IPS-20b (cell line): ENCODE measurements around the gene SASS6.

Source experiments
- H3K27ac ChIP-seq: one replicate; pipeline ENCODE4 v1.5.1; 2013; ENCODE audit warnings: low read length
- H3K27me3 ChIP-seq: 2 replicates; pipeline ENCODE4 v1.6.1; 2013; ENCODE audit warnings: mild to moderate bottlenecking, low read length, inconsistent platforms; ENCODE audit not compliant: insufficient read depth
- H3K36me3 ChIP-seq: 2 replicates; pipeline ENCODE4 v1.6.1; 2013; ENCODE audit warnings: low read depth, mild to moderate bottlenecking, inconsistent platforms, low read length, moderate library complexity; ENCODE audit not compliant: insufficient read depth
- H3K4me1 ChIP-seq: 2 replicates; pipeline ENCODE4 v1.6.1; 2013; ENCODE audit warnings: mild to moderate bottlenecking, control low read depth, inconsistent platforms, low read length, moderate library complexity; ENCODE audit not compliant: insufficient read depth
- H3K4me3 ChIP-seq: 2 replicates; pipeline ENCODE4 v1.5.1; 2013; ENCODE audit warnings: mild to moderate bottlenecking, low read length, inconsistent platforms
- H3K9ac ChIP-seq: 2 replicates; pipeline ENCODE4 v1.6.1; 2013; ENCODE audit warnings: low read depth, mild to moderate bottlenecking, inconsistent platforms, low read length, moderate library complexity
- H3K9me3 ChIP-seq: 2 replicates; pipeline ENCODE4 v1.6.1; 2013; ENCODE audit warnings: mild to moderate bottlenecking, low read depth, low read length, inconsistent platforms; ENCODE audit not compliant: insufficient read depth

SASS6 gene

DNA sequence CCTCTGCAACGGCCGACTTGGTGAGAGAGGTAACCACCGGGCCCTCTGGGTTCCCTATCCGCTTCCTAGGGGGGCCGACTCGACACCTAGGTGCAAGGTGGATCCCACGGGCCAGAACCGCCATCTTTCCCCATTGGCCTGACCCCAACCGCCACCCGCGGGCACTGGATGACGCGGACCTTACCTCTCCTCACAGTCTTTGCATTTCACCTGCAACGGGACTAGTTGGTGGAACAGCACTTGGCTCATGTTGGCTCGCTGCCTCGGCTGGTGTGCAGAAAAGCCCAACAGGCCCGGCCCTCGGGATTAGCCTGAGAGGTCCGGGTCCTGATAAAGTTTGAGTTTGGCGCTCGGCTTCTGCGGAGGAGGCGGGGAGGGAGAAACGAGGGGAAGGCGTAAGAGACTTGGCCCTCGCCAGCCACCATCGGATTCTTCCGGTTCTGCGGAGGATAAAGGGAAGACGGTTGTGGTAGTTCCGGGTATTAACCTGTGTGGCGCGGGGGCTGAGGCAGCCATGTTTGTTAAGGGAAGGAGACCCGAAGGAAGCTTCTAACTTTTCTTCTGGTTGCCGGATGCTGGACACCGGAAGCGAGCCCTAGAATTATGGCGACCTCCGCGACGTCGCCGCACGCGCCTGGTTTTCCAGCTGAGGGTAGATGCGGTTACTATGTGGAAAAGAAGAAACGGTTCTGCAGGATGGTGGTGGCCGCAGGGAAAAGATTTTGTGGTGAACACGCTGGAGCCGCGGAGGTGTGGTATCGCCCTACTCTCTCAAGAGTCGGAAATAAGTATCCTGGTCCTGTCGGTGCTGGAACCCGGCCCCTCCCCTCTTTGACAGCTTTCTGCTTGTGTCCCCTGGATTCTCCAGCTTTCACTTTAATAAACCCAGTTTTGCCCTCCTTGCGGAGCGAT lies at the start of gene SASS6, which contains the start of gene TRMT13:
SASS6 (minus strand) TSS at position 365 of the 912 bp plus-strand sequence; CDS start at position 249, 116 bp downstream.
TRMT13 (plus strand) TSS at position 598 of the 912 bp plus-strand sequence; CDS start at position 604, 6 bp downstream.
- no peaks in the 10 kb centered on the region for H3K27me3 ChIP-seq
- peak within 1 kb of the TSS; percentile 92 for H3K4me3 ChIP-seq
- peak within 1 kb of the TSS; percentile 89 for H3K9ac ChIP-seq
- H3K27ac ChIP-seq, result peak within 1 kb of the TSS; percentile 49
- H3K9me3 ChIP-seq, result no peaks in the 10 kb centered on the region
- peaks cover 12% of the 10 kb centered on the region for H3K36me3 ChIP-seq
- H3K4me1 ChIP-seq, result peaks cover 3% of the 10 kb centered on the region; the same call in 1 of the 2 replicates

DNA sequence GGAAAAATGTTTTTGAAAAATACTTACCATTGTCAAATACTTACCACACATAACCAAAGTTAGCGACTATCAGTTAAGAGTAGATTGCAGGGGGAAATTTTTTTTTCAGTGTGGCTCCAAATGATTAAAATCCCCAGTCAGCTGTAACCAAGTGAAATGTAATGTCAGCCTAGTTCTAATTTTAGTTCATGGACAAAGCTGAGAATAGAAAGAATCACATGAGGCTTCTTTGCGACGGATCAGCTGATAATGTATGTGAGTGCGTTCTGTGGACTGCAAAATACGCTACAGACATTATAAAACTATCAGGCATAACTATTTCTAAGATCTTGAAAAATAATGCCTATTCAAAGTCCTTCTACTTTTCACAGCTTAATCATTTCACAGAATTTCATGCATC lies 45.4 kb upstream of the SASS6 start, which contains the start of gene LRRC39:
LRRC39 (minus strand) TSS at position 166 of the 400 bp plus-strand sequence. CDS start 9,740 bp downstream, outside the sequence.
- Histone ChIP-seq H3K9me3 (no peaks in the 10 kb centered on the region), H3K36me3 (no peaks in the 10 kb centered on the region), H3K27me3 (no peaks in the 10 kb centered on the region), H3K4me3 (no peak within 1 kb of the TSS), H3K27ac (no peak within 1 kb of the TSS), H3K9ac (no peak within 1 kb of the TSS), H3K4me1 (no peaks in the 10 kb centered on the region)

DNA sequence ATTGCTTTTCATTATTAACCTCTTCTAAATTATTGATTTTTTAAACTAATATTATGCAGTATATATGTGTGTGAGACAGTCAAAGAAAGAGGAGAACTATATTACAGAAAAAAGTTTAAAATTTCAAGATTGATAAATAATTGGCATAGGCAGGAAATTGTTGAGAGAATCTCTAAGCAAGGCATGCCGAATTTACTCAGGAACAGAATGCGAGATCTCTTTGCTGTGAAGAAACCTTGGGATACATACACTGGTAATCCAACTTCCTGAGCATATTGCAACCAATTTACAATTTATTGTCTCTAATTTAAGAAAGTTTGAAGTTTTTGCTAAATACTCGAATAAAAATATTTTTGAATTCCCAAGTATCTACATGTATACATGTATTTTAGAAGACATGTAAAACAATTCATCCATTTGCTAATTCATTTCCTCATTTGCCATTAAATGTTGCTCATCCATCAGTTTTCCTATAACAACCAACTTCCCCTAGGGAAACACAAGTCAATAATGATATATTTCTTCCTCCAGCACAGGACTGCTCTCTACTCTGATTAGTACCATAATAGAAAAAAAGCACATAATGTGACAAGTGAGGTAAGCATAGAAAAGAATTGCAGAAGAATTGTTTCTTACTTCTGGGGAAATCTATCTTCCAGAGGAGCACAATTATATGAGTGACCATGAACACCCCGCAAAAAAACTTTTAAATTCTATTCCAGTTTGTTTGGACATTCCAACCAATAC lies 44.7 kb upstream of the SASS6 start:
- Histone ChIP-seq H3K27ac (no peak overlapping the region), H3K4me3 (no peak overlapping the region), H3K4me1 (no peaks in the 10 kb centered on the region), H3K9me3 (no peaks in the 10 kb centered on the region), H3K27me3 (no peaks in the 10 kb centered on the region), H3K36me3 (no peaks in the 10 kb centered on the region), H3K9ac (no peak overlapping the region)

DNA sequence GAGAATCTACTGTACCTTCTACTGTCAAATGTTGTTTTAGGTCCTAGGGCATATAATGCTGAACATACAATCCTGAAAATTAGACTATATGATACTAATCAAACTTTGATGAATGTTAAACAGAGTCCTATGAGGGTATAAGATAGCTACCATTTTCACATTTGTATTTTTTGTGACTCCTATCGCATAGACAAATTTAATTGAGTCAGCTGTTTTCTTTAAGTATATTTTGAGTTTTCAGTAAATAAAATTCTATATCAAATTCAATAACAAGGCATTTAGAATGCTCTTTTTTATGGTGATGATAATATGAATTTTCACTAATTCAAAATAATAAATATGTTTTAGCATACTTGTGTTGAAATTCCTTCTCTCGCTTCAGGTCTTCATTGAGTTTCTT lies 35.3 kb upstream of the SASS6 start:
- no peaks in the 10 kb centered on the region for H3K36me3 ChIP-seq

GRCh38 chr1:100164702-100165101 lies 32.0 kb upstream of the SASS6 start:
- no peaks in the 10 kb centered on the region for H3K36me3 ChIP-seq
- H3K4me3 ChIP-seq, result no peak overlapping the region
- no peaks in the 10 kb centered on the region for H3K27me3 ChIP-seq
- no peak overlapping the region for H3K27ac ChIP-seq
- H3K4me1 ChIP-seq, result no peaks in the 10 kb centered on the region
- H3K9me3 ChIP-seq, result no peaks in the 10 kb centered on the region
- H3K9ac ChIP-seq, result no peak overlapping the region

More for the DNA sequence above, 35.3 kb upstream of the SASS6 start:
- H3K4me1 ChIP-seq, result no peaks in the 10 kb centered on the region
- no peaks in the 10 kb centered on the region for H3K9me3 ChIP-seq
- H3K27ac ChIP-seq, result no peak overlapping the region
- H3K9ac ChIP-seq, result no peak overlapping the region
- no peak overlapping the region for H3K4me3 ChIP-seq
- H3K27me3 ChIP-seq, result no peaks in the 10 kb centered on the region

GRCh38 chr1:100164216-100164615 lies 31.5 kb upstream of the SASS6 start:
- Histone ChIP-seq H3K4me1 (no peaks in the 10 kb centered on the region), H3K9me3 (no peaks in the 10 kb centered on the region), H3K36me3 (no peaks in the 10 kb centered on the region), H3K27me3 (no peaks in the 10 kb centered on the region), H3K27ac (no peak overlapping the region), H3K4me3 (no peak overlapping the region), H3K9ac (no peak overlapping the region)

DNA sequence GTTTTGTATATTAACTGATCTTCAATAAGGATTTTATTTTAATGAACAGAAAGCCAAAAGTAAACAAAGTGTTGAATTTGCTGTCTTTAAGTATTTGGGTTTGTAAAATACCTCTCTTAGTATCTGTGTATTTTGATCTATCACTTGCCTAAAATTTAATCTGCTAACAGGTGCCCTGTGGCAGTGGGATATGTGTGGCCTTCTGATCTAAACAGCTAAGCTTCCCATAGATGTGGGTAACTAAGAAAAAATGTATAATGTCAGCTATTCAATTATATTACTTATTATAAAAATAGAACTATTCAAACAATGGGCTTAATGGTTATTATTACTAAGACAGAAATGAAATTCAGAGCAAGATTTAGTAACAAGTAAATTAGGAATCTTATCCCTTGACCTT lies 30.2 kb upstream of the SASS6 start:
- H3K4me3 ChIP-seq, result no peak overlapping the region
- H3K27ac ChIP-seq, result no peak overlapping the region
- H3K27me3 ChIP-seq, result no peaks in the 10 kb centered on the region
- no peak overlapping the region for H3K9ac ChIP-seq
- no peaks in the 10 kb centered on the region for H3K9me3 ChIP-seq
- no peaks in the 10 kb centered on the region for H3K4me1 ChIP-seq
- no peaks in the 10 kb centered on the region for H3K36me3 ChIP-seq

- H3K27ac ChIP-seq, result no peak overlapping the region
- H3K36me3 ChIP-seq, result peaks cover 15% of the 10 kb centered on the region
- H3K27me3 ChIP-seq, result no peaks in the 10 kb centered on the region
- H3K9ac ChIP-seq, result no peak overlapping the region
- no peaks in the 10 kb centered on the region for H3K9me3 ChIP-seq
- no peak overlapping the region for H3K4me3 ChIP-seq
- peaks cover 8% of the 10 kb centered on the region; the same call in 1 of the 2 replicates for H3K4me1 ChIP-seq
These were observed 19.5 kb upstream of the SASS6 start for GRCh38 chr1:100152271-100152670.

DNA sequence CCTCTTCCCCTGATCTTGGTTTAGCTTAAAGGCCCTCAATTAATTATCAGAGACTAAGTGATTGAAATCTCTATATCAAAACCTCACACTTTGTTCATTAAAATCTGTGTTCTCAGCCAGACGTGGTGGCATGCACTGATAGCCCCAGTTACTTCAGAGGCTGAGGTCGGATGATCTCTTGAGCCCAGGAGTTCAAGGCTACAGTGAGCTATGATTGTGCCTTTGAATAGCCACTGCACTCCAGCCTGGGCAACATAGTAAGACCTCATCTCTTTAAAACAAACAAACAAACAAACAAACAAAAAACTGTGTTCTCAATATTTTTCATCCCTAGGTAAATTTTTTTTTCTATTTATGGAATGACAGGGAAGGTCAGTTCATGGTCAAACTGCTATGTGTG lies 18.9 kb upstream of the SASS6 start:
- no peaks in the 10 kb centered on the region for H3K9me3 ChIP-seq
- no peak overlapping the region for H3K9ac ChIP-seq
- peaks cover 10% of the 10 kb centered on the region; the same call in 1 of the 2 replicates for H3K4me1 ChIP-seq
- peaks cover 16% of the 10 kb centered on the region for H3K36me3 ChIP-seq
- no peak overlapping the region for H3K27ac ChIP-seq
- H3K27me3 ChIP-seq, result no peaks in the 10 kb centered on the region
- H3K4me3 ChIP-seq, result no peak overlapping the region

DNA sequence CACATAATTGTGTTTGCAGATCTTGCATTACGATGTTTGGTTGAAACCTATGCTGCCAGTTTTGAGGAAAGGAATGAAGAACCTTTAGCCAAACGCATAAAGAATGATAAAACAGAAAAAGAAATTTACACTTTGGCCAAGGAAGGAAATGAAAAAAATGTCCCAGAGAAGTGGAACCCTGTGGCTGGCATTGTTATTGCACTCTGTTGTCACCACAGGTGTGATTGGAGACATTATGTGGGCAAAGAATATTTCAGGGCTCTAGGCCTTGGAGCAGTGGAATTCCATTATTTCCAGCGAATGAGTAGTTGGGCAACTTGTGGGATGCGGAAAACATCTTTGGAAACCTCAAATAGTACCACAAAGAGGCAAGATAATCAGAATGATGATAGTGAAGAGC lies 15.1 kb upstream of the SASS6 start:
- H3K36me3 ChIP-seq, result peaks cover 51% of the 10 kb centered on the region
- H3K9ac ChIP-seq, result no peak overlapping the region
- H3K4me1 ChIP-seq, result peaks cover 10% of the 10 kb centered on the region; the same call in 1 of the 2 replicates
- H3K27me3 ChIP-seq, result no peaks in the 10 kb centered on the region
- no peaks in the 10 kb centered on the region for H3K9me3 ChIP-seq
- H3K4me3 ChIP-seq, result peak overlapping the region; percentile 23; the same call in 1 of the 2 replicates
- no peak overlapping the region for H3K27ac ChIP-seq

- H3K36me3 ChIP-seq, result peaks cover 61% of the 10 kb centered on the region
- H3K27me3 ChIP-seq, result no peaks in the 10 kb centered on the region
- H3K4me3 ChIP-seq, result no peak overlapping the region
- no peaks in the 10 kb centered on the region for H3K9me3 ChIP-seq
- no peak overlapping the region for H3K9ac ChIP-seq
- no peak overlapping the region for H3K27ac ChIP-seq
- H3K4me1 ChIP-seq, result peaks cover 10% of the 10 kb centered on the region; the same call in 1 of the 2 replicates
These were observed 14.2 kb upstream of the SASS6 start for GRCh38 chr1:100146958-100147357.
